Neural cell (in vitro differentiated cells): ENCODE results near the gene NPNT. TPM values are rescaled to one million over a fixed set of nuclear protein-coding genes. Genes with fewer than 3 reads are reported as not detected.

Experiments
- H2AFZ ChIP-seq: fragments of 200-600, 300-800 bp; sonication (generic), shearing (Covaris generic); 2 replicates; pipeline ENCODE4 v1.6.0; 2014; ENCODE audit warnings: low read depth, mild to moderate bottlenecking, antibody characterized with exemption, low read length, moderate library complexity
- H3F3A ChIP-seq: fragments of 200-600 bp; shearing (Covaris generic); 2 replicates; pipeline ENCODE4 v1.6.1; 2016; ENCODE audit warnings: mild to moderate bottlenecking, moderate library complexity, mixed read lengths, antibody characterized with exemption, low read length; ENCODE audit not compliant: insufficient read depth, poor library complexity, severe bottlenecking
- H3K27ac ChIP-seq: fragments of 200-600, 300-800 bp; sonication (generic), shearing (Covaris generic); 2 replicates; pipeline ENCODE4 v1.5.1; 2014; ENCODE audit warnings: mild to moderate bottlenecking, low read length, moderate library complexity
- H3K27me3 ChIP-seq: fragments of 300-800, 200-600 bp; sonication (generic), shearing (Covaris generic); 2 replicates; pipeline ENCODE4 v1.6.0; 2014; ENCODE audit warnings: mild to moderate bottlenecking, low read depth, low read length, moderate library complexity; ENCODE audit not compliant: insufficient read depth
- H3K36me3 ChIP-seq: fragments of 300-800, 200-600 bp; sonication (generic), shearing (Covaris generic); 2 replicates; pipeline ENCODE4 v1.5.1; 2014; ENCODE audit warnings: mild to moderate bottlenecking, antibody characterized with exemption, low read length, moderate library complexity; ENCODE audit not compliant: insufficient read depth
- H3K4me2 ChIP-seq: fragments of 300-800, 200-600 bp; sonication (generic), shearing (Covaris generic); 2 replicates; pipeline ENCODE4 v1.6.0; 2014; ENCODE audit warnings: mild to moderate bottlenecking, low read length
- H3K4me3 ChIP-seq: fragments of 300-800, 200-600 bp; sonication (generic), shearing (Covaris generic); 2 replicates; pipeline ENCODE4 v1.5.1; 2014; ENCODE audit warnings: mild to moderate bottlenecking, low read length, moderate library complexity
- H3K79me2 ChIP-seq: fragments of 200-600 bp; shearing (Covaris generic); replicated peaks from 2 replicates; pipeline ENCODE4 v1.6.0; 2014; ENCODE audit warnings: mild to moderate bottlenecking, low read length, moderate library complexity; ENCODE audit not compliant: insufficient read depth
- H3K9ac ChIP-seq: fragments of 300-800, 200-600 bp; sonication (generic), shearing (Covaris generic); 2 replicates; pipeline ENCODE4 v1.6.1; 2016; ENCODE audit warnings: mild to moderate bottlenecking, low read length, mixed read lengths
- H3K9me2 ChIP-seq: fragments of 200-600 bp; shearing (Covaris generic); 2 replicates; pipeline ENCODE4 v1.6.1; 2016; ENCODE audit warnings: mild to moderate bottlenecking, low read length, mixed read lengths; ENCODE audit not compliant: insufficient read depth
- H3K9me3 ChIP-seq: fragments of 200-600, 300-800 bp; sonication (generic), shearing (Covaris generic); 2 replicates; pipeline ENCODE4 v1.6.1; 2016; ENCODE audit warnings: mild to moderate bottlenecking, mixed run types, low read length, moderate library complexity, mixed read lengths
- H4K20me1 ChIP-seq: fragments of 200-600 bp; shearing (Covaris generic); 2 replicates; pipeline ENCODE4 v1.6.1; 2016; ENCODE audit warnings: mild to moderate bottlenecking, mixed run types; ENCODE audit not compliant: insufficient read depth
- CTCF ChIP-seq: fragments of 450-650 bp; IDR thresholded peaks from 2 replicates; pipeline ENCODE4 v1.5.1; 2014; ENCODE audit warnings: antibody characterized with exemption, mild to moderate bottlenecking, moderate library complexity; ENCODE audit not compliant: poor library complexity, severe bottlenecking
- EP300 ChIP-seq: fragments of 450-650 bp; conservative IDR thresholded peaks from 2 replicates; pipeline ENCODE4 v1.6.1; 2014; ENCODE audit warnings: antibody characterized with exemption, mild to moderate bottlenecking, moderate library complexity; ENCODE audit not compliant: poor library complexity, severe bottlenecking
- EZH2 ChIP-seq: fragments of 200-600, 300-800 bp; shearing (Covaris generic), sonication (generic); IDR thresholded peaks from 2 replicates; pipeline ENCODE4 v1.6.1; 2014; ENCODE audit warnings: antibody characterized with exemption, low read length, borderline replicate concordance, mild to moderate bottlenecking; ENCODE audit not compliant: insufficient read depth, poor library complexity, severe bottlenecking
- MXI1 ChIP-seq: fragments of 450-650 bp; conservative IDR thresholded peaks from 2 replicates; pipeline ENCODE4 v1.6.1; 2014; ENCODE audit warnings: antibody characterized with exemption, mild to moderate bottlenecking; ENCODE audit not compliant: poor library complexity, severe bottlenecking
- POLR2AphosphoS5 ChIP-seq: IDR thresholded peaks from 2 replicates; pipeline ENCODE4 v1.6.1; 2012
- RAD21 ChIP-seq: fragments of 450-650 bp; conservative IDR thresholded peaks from 2 replicates; pipeline ENCODE4 v1.6.1; 2014; ENCODE audit warnings: antibody characterized with exemption, mild to moderate bottlenecking, moderate library complexity
- REST ChIP-seq: IDR thresholded peaks from 2 replicates; pipeline ENCODE4 v1.6.1; 2012; ENCODE audit warnings: borderline replicate concordance
- SMC3 ChIP-seq: fragments of 450-650 bp; conservative IDR thresholded peaks from 2 replicates; pipeline ENCODE4 v1.6.1; 2014; ENCODE audit warnings: antibody characterized with exemption, mild to moderate bottlenecking, moderate library complexity; ENCODE audit not compliant: poor library complexity
- TAF1 ChIP-seq: IDR thresholded peaks from 2 replicates; pipeline ENCODE4 v1.6.1; 2012; ENCODE audit warnings: low read depth
- polyA plus RNA-seq: library from polyadenylated mRNA; depleted of rRNA; stranded (reverse); fragments of >200 nt; gene quantifications from 2 replicates; pipeline ENCODE4 v1.2.3, GENCODE V29; 2014

The NPNT gene
- polyA plus RNA-seq, 1 donor from 2014 or later = 2.6 TPM

GRCh38 chr4:105965183-105965800 is 70.0 kb downstream of the NPNT start:
- Histone ChIP-seq H3K9me2 (no peaks in the 10 kb centered on the region), H3K79me2 (no peaks in the 10 kb centered on the region), H4K20me1 (no peaks in the 10 kb centered on the region), H3K9me3 (no peaks in the 10 kb centered on the region), H3K27ac (no peak overlapping the region), H3K4me2 (no peak overlapping the region), H3K27me3 (no peaks in the 10 kb centered on the region), H3K4me3 (no peak overlapping the region), H3K9ac (no peak overlapping the region), H3K36me3 (no peaks in the 10 kb centered on the region), H2AFZ (no peak overlapping the region), H3F3A (no peaks in the 10 kb centered on the region)
- TF ChIP-seq MXI1 = no peak
- TF ChIP-seq EZH2 = no peak
- TF ChIP-seq EP300 = no peak
- no peak for TF ChIP-seq RAD21
- no peak for TF ChIP-seq CTCF
- no peak for TF ChIP-seq TAF1
- no peak for TF ChIP-seq REST
- no peak for TF ChIP-seq SMC3
- no peak for TF ChIP-seq POLR2AphosphoS5

GRCh38 chr4:105966051-105966450 is 70.8 kb downstream of the NPNT start:
- Histone ChIP-seq H3K27me3 (no peaks in the 10 kb centered on the region), H3F3A (no peaks in the 10 kb centered on the region), H2AFZ (no peak overlapping the region), H3K9ac (no peak overlapping the region), H3K4me3 (no peak overlapping the region), H4K20me1 (no peaks in the 10 kb centered on the region), H3K9me3 (no peaks in the 10 kb centered on the region), H3K4me2 (no peak overlapping the region), H3K9me2 (no peaks in the 10 kb centered on the region), H3K36me3 (no peaks in the 10 kb centered on the region), H3K79me2 (no peaks in the 10 kb centered on the region), H3K27ac (no peak overlapping the region)
- TF ChIP-seq TAF1 = no peak
- no peak for TF ChIP-seq REST
- TF ChIP-seq SMC3 = no peak
- no peak for TF ChIP-seq MXI1
- TF ChIP-seq RAD21 = no peak
- TF ChIP-seq EP300 = no peak
- TF ChIP-seq POLR2AphosphoS5 = no peak
- TF ChIP-seq CTCF = no peak
- TF ChIP-seq EZH2 = no peak
